HL-60/S4 treated with retinoic acid at 250 ng/mL for 4 days and 3 days (cell line): ENCODE measurements around the gene CCER1.

Source experiments
- in situ Hi-C: fragments of 300-500 bp; cut with MboI; formaldehyde crosslinking; loops from 2 replicates; pipeline ENCODE4 v1.7.0; 2022; ENCODE audit warnings: low sequenced_read_pairs

Gene CCER1

DNA sequence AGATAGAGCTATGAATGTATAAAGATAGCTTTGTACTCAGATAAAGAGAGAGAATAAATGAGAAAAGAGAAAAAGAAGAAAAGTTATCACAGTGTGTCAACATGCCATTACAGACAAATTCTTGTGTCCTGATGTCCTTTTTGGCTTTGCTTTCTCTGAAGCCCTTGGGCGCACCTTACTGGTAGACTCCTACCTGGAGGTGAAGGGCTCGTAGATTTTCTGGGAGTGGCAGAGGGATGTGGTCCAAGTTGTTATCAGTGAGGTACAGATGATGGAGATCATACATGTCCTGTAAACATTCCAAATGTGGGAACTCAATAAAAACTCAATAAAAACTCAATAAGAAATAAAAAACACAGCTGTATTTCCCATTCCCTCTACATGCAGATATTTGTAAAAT lies 14.9 kb upstream of the CCER1 start:
- in situ Hi-C loops = no loop called here

DNA sequence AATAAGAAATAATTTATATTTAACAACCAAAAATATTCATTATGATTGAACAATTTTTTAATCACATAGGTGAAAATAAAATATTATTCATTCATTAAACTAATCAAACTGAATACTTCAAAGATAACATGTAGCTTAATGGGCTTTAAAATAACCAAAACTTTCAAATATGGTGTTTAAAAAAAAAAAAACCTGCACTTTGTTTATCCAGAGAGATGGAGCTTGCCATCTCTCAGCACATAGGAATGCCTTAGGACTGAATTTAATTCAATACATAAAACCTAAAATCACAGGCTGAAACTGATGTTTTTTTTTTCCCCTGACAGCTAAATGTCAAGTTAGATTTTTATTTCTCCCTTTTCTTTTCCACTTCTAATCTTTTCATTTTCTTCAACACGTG lies 14.4 kb upstream of the CCER1 start:
- in situ Hi-C loops = no loop called here

DNA sequence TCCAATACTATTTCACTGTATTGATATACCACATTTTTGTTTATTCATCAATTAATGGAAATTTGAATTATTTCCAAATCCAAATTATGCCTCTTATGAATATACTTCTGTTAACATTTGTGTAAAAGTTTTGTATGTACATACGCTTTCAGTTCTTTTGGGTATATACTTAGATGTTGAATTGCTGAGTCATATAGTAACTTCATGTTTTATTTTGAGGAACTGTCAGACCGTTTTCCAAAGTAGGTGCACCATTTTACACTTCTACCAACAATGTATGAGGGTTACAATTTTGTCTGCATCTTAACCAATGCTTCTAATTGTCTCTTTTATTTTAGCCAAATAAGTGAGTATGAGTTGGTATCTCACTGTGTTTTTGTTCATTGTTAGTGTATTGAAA lies 10.2 kb upstream of the CCER1 start:
- in situ Hi-C loops = no loop called here

- in situ Hi-C loops = no loop called here
Measured at GRCh38 chr12:90964616-90965015, 9.6 kb upstream of the CCER1 start.

DNA sequence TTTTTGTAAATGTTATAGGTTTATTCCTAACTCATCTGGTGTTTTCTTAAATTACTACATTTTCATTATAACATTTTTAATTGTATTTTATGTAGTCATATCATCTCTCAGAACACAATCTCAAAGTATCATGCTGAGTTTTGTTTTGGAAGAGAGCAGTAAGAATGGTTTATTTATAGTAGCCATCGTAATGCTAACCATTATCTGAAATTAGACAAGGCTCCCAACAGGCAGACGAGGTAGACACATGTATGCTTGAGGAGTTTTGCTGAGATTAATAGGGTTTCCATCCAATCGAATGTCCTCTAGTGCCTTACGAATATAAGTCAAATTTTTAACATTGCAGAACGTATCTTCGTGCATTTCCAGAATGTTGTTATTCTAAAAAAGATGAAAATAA lies 9.0 kb upstream of the CCER1 start:
- in situ Hi-C loops = no loop called here

GRCh38 chr12:90961154-90961553 lies 6.2 kb upstream of the CCER1 start:
- in situ Hi-C loops = no loop called here

- in situ Hi-C loops = no loop called here
Measured at GRCh38 chr12:90959538-90960139, 4.7 kb upstream of the CCER1 start.

DNA sequence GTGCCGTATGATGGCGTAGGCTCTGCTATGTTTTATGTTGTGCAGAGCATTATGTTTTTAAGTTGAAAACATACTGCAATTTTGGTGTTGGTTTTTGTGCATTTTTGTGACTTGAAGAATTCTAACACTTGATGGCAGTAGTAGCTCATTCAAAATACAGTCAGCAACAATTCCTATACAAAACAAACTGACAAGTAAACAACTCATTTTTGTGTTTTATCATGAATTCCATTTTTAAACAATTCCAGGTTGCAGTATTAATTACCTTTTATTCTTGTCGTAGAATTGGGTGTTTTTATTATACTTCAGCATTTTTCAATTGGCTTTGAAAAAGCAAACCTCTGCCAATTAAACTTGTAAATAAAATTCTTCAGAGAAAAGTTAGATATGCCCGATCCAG lies 4.1 kb upstream of the CCER1 start:
- in situ Hi-C loops = no loop called here

GRCh38 chr12:90958347-90958746 lies 3.4 kb upstream of the CCER1 start:
- in situ Hi-C loops = no loop called here

GRCh38 chr12:90954428-90954827 lies 548 bp downstream of the CCER1 start:
- in situ Hi-C loops = no loop called here

DNA sequence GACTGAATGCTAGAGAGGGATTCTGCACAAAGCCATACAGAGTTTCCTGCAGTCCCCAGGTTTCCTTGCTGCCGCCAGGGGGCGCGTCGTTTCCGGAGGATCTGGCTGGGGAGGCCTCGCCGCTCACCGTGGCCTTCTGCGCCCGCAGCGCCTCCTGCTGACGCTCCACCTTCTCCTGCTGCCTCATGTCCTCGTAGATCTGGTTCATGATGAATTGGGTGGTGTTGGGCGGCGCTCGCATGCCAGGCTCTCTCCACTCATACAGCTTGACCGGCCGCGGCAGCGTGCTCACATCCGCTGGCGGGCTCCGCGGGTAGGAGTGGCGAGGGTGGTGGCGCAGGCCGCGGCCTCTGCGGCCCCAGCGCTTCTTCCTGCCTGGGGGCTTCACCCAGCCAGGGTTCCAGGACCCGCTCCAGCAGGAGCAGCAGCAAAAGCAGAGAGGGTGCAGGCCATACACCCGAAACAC lies 987 bp downstream of the CCER1 start:
- in situ Hi-C loops = no loop called here

GRCh38 chr12:90951432-90952105 lies 3.4 kb downstream of the CCER1 start:
- in situ Hi-C loops = no loop called here

GRCh38 chr12:90947869-90948268 lies 7.1 kb downstream of the CCER1 start:
- in situ Hi-C loops = no loop called here

DNA sequence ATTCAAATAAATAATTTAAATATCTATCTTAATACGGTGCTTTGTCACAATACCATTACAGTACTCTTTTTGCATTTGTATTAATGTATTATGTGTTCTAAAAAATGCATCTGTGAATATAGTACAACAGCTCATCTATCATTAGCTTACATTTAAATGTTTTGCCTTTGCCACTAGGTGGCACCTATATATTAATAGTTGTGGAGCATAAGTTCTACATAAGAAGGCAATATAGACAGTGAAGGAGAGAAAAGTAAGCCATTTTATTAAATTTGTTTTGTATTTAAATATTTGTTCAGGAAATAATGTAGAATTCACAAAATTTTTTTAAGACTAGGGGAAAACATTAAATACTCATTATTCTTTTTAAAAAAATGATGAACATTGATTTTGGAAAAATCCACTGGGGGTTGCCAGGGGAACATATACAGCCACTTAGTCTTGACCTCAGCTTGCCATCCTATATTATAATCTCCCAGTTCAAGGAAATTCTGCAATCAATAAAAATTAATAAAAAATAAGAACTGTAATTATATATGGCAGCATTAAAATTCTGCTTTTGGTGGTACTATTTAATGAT lies 9.8 kb downstream of the CCER1 start:
- in situ Hi-C loops = no loop called here

DNA sequence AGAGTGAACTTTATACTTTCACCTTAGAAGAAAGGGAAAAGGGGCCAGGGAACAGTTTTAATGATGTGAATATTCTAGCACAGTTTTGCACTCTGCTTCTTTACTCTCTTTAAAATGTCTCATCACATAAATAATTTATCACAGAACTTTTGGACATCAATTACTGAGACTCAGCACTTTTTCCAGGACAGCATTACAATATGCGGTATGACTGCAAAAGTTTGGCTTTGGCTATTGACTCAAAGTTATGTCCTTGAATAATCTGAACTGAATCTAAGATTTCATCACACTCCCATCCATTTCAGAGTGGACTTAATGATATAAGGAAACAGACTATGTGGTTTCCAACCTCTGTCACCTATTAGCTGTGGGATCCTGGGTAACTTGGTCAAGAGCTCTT lies 11.7 kb downstream of the CCER1 start:
- in situ Hi-C loops = no loop called here

DNA sequence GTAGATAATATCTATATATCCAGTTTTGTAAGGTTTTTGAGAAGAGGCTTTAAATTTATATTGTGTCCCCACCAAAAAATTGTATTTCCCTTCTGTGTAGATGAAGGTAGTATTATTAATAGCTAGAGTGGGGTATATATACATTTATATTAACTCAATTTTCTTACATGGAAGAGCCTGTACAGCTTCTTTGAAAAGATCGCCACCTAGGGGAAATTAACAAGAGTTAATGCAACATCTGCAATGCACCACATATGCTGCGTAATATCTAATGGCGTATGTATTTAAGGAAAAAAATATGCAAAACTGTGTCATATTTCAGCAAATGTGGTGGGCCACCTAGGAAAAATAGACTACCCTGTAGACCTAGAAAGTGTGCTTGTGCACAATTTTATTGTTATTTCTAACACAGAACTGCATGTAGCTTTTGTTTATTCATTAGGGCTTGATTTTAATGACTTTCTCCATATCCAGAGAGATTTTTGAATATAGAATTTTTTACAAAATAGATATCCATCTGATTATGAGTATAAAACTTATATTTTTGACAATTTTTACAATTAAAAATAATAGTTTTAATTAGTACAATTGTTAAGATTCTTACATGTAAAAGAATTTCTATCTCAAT lies 14.0 kb downstream of the CCER1 start:
- in situ Hi-C loops = no loop called here

DNA sequence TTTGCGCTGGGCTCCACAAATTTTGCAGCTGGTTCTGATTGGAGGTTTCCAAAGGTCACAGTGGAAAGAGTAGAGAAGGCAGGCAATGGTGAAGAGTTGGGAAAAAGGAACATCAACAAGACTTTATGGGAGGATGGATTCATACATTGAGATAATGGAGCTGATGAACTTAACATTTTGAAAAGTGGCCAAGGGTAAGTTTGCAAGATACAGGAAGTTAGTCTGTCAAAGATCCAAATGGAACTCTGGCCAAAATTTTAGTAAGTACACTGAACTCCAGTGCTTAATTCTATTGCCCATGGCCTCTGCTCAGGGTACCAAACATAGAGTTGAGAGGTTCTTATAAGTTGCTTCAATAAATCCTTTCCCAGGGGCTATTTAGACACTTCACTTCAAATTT lies 15.6 kb downstream of the CCER1 start:
- in situ Hi-C loops = no loop called here

- in situ Hi-C loops = no loop called here
Measured at GRCh38 chr12:90938451-90938850, 16.5 kb downstream of the CCER1 start.

DNA sequence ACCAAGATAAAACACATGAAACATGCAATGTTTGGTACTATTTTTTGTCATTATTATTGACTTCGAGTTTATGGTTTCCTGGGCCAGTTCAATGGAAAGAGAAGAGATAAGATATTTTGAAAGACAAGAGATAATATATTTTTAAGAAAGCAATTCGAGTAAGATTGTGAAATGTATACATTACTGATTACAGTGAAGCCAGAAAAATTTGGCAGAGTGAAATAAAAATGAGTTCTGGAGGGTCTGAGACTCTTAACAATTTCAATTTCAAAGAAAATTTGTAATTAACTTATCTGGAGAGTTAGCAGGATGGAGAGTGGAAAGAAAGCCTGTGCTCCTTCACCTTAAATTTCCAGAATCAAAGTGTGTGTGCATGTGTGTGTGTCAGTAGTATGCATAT lies 17.3 kb downstream of the CCER1 start:
- in situ Hi-C loops = no loop called here

- in situ Hi-C loops = no loop called here
Measured at GRCh38 chr12:90936230-90937005, 18.6 kb downstream of the CCER1 start.

GRCh38 chr12:90925562-90925961 lies 29.4 kb downstream of the CCER1 start:
- in situ Hi-C loops = no loop called here
